Measurements from ENCODE around the gene SLC43A1. TPM values are rescaled to one million over a fixed set of nuclear protein-coding genes. Genes with fewer than 3 reads are reported as not detected.
A peak's percentile ranks its signal among the peaks of the same experiment; 100 is the strongest.

Gene SLC43A1
- total RNA-seq, 1 experiment from 2014 or later: 27.1 TPM

DNA sequence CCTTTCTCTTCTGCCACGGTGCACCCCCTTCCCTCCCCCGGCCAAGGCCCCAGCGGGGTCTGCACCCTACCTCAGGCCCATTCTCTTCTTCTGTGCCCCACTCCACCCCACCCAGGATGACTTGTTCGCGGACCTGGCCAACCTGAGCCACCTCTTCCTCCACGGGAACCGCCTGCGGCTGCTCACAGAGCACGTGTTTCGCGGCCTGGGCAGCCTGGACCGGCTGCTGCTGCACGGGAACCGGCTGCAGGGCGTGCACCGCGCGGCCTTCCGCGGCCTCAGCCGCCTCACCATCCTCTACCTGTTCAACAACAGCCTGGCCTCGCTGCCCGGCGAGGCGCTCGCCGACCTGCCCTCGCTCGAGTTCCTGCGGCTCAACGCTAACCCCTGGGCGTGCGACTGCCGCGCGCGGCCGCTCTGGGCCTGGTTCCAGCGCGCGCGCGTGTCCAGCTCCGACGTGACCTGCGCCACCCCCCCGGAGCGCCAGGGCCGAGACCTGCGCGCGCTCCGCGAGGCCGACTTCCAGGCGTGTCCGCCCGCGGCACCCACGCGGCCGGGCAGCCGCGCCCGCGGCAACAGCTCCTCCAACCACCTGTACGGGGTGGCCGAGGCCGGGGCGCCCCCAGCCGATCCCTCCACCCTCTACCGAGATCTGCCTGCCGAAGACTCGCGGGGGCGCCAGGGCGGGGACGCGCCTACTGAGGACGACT, 39.3 kb downstream of the SLC43A1 start (continued):
- TF ChIP-seq, protein P1, sequence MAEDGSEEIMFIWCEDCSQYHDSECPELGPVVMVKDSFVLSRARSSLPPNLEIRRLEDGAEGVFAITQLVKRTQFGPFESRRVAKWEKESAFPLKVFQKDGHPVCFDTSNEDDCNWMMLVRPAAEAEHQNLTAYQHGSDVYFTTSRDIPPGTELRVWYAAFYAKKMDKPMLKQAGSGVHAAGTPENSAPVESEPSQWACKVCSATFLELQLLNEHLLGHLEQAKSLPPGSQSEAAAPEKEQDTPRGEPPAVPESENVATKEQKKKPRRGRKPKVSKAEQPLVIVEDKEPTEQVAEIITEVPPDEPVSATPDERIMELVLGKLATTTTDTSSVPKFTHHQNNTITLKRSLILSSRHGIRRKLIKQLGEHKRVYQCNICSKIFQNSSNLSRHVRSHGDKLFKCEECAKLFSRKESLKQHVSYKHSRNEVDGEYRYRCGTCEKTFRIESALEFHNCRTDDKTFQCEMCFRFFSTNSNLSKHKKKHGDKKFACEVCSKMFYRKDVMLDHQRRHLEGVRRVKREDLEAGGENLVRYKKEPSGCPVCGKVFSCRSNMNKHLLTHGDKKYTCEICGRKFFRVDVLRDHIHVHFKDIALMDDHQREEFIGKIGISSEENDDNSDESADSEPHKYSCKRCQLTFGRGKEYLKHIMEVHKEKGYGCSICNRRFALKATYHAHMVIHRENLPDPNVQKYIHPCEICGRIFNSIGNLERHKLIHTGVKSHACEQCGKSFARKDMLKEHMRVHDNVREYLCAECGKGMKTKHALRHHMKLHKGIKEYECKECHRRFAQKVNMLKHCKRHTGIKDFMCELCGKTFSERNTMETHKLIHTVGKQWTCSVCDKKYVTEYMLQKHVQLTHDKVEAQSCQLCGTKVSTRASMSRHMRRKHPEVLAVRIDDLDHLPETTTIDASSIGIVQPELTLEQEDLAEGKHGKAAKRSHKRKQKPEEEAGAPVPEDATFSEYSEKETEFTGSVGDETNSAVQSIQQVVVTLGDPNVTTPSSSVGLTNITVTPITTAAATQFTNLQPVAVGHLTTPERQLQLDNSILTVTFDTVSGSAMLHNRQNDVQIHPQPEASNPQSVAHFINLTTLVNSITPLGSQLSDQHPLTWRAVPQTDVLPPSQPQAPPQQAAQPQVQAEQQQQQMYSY (CRISPR knock-in tag; IDR thresholded peaks at IDR 0.05): no peak
- TF ChIP-seq IRF2 (CRISPR knock-in tag; IDR thresholded peaks at IDR 0.05; ENCODE audit: borderline replicate concordance, low read depth): no peak
- TF ChIP-seq CBFB (CRISPR knock-in tag; IDR thresholded peaks at IDR 0.05; ENCODE audit: low read depth): no peak
- TF ChIP-seq KAT7 (CRISPR knock-in tag; IDR thresholded peaks at IDR 0.05; ENCODE audit: borderline replicate concordance): peak; percentile 91; the same call in 1 of the 2 replicates
- TF ChIP-seq, protein P2, sequence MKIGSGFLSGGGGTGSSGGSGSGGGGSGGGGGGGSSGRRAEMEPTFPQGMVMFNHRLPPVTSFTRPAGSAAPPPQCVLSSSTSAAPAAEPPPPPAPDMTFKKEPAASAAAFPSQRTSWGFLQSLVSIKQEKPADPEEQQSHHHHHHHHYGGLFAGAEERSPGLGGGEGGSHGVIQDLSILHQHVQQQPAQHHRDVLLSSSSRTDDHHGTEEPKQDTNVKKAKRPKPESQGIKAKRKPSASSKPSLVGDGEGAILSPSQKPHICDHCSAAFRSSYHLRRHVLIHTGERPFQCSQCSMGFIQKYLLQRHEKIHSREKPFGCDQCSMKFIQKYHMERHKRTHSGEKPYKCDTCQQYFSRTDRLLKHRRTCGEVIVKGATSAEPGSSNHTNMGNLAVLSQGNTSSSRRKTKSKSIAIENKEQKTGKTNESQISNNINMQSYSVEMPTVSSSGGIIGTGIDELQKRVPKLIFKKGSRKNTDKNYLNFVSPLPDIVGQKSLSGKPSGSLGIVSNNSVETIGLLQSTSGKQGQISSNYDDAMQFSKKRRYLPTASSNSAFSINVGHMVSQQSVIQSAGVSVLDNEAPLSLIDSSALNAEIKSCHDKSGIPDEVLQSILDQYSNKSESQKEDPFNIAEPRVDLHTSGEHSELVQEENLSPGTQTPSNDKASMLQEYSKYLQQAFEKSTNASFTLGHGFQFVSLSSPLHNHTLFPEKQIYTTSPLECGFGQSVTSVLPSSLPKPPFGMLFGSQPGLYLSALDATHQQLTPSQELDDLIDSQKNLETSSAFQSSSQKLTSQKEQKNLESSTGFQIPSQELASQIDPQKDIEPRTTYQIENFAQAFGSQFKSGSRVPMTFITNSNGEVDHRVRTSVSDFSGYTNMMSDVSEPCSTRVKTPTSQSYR (CRISPR knock-in tag; IDR thresholded peaks at IDR 0.05): peak; percentile 54; the same call in 1 of the 2 replicates
- TF ChIP-seq FOXK1 (CRISPR knock-in tag; IDR thresholded peaks at IDR 0.05): 0 out of 2 replicates have a peak, but pooled peaks have one; percentile 58
- no peak; the same call in 1 of the 2 replicates for TF ChIP-seq NFYB (CRISPR knock-in tag; conservative IDR thresholded peaks at IDR 0.05; ENCODE audit: low read depth)
- TF ChIP-seq, protein P3, sequence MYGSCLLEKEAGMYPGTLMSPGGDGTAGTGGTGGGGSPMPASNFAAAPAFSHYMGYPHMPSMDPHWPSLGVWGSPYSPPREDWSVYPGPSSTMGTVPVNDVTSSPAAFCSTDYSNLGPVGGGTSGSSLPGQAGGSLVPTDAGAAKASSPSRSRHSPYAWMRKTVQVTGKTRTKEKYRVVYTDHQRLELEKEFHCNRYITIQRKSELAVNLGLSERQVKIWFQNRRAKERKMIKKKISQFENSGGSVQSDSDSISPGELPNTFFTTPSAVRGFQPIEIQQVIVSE (CRISPR knock-in tag; IDR thresholded peaks at IDR 0.05; ENCODE audit: borderline replicate concordance): no peak
- TF ChIP-seq, protein P4, sequence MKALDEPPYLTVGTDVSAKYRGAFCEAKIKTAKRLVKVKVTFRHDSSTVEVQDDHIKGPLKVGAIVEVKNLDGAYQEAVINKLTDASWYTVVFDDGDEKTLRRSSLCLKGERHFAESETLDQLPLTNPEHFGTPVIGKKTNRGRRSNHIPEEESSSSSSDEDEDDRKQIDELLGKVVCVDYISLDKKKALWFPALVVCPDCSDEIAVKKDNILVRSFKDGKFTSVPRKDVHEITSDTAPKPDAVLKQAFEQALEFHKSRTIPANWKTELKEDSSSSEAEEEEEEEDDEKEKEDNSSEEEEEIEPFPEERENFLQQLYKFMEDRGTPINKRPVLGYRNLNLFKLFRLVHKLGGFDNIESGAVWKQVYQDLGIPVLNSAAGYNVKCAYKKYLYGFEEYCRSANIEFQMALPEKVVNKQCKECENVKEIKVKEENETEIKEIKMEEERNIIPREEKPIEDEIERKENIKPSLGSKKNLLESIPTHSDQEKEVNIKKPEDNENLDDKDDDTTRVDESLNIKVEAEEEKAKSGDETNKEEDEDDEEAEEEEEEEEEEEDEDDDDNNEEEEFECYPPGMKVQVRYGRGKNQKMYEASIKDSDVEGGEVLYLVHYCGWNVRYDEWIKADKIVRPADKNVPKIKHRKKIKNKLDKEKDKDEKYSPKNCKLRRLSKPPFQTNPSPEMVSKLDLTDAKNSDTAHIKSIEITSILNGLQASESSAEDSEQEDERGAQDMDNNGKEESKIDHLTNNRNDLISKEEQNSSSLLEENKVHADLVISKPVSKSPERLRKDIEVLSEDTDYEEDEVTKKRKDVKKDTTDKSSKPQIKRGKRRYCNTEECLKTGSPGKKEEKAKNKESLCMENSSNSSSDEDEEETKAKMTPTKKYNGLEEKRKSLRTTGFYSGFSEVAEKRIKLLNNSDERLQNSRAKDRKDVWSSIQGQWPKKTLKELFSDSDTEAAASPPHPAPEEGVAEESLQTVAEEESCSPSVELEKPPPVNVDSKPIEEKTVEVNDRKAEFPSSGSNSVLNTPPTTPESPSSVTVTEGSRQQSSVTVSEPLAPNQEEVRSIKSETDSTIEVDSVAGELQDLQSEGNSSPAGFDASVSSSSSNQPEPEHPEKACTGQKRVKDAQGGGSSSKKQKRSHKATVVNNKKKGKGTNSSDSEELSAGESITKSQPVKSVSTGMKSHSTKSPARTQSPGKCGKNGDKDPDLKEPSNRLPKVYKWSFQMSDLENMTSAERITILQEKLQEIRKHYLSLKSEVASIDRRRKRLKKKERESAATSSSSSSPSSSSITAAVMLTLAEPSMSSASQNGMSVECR (CRISPR knock-in tag; IDR thresholded peaks at IDR 0.05; ENCODE audit: borderline replicate concordance): 0 out of 2 replicates have a peak, but pooled peaks have one; percentile 45
- TF ChIP-seq, protein P5, sequence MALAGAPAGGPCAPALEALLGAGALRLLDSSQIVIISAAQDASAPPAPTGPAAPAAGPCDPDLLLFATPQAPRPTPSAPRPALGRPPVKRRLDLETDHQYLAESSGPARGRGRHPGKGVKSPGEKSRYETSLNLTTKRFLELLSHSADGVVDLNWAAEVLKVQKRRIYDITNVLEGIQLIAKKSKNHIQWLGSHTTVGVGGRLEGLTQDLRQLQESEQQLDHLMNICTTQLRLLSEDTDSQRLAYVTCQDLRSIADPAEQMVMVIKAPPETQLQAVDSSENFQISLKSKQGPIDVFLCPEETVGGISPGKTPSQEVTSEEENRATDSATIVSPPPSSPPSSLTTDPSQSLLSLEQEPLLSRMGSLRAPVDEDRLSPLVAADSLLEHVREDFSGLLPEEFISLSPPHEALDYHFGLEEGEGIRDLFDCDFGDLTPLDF (CRISPR knock-in tag; IDR thresholded peaks at IDR 0.05): no peak; the same call in 1 of the 2 replicates
- TF ChIP-seq, protein P6, sequence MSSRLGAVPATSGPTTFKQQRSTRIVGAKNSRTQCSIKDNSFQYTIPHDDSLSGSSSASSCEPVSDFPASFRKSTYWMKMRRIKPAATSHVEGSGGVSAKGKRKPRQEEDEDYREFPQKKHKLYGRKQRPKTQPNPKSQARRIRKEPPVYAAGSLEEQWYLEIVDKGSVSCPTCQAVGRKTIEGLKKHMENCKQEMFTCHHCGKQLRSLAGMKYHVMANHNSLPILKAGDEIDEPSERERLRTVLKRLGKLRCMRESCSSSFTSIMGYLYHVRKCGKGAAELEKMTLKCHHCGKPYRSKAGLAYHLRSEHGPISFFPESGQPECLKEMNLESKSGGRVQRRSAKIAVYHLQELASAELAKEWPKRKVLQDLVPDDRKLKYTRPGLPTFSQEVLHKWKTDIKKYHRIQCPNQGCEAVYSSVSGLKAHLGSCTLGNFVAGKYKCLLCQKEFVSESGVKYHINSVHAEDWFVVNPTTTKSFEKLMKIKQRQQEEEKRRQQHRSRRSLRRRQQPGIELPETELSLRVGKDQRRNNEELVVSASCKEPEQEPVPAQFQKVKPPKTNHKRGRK (CRISPR knock-in tag; IDR thresholded peaks at IDR 0.05; ENCODE audit: borderline replicate concordance): no peak
- TF ChIP-seq ZNF317 (CRISPR knock-in tag; IDR thresholded peaks at IDR 0.05; ENCODE audit: borderline replicate concordance, low read depth): no peak
- TF ChIP-seq ZBTB21 (CRISPR knock-in tag; IDR thresholded peaks at IDR 0.05; ENCODE audit: borderline replicate concordance): no peak
- no peak for TF ChIP-seq ZNF263 (CRISPR knock-in tag; IDR thresholded peaks at IDR 0.05; ENCODE audit: low read depth)
- no peak for TF ChIP-seq ZNF671 (CRISPR knock-in tag; IDR thresholded peaks at IDR 0.05)
- TF ChIP-seq TCF7 (CRISPR knock-in tag; IDR thresholded peaks at IDR 0.05; ENCODE audit: low read depth): peak; percentile 22; the same call in 1 of the 2 replicates
- TF ChIP-seq, protein P7, sequence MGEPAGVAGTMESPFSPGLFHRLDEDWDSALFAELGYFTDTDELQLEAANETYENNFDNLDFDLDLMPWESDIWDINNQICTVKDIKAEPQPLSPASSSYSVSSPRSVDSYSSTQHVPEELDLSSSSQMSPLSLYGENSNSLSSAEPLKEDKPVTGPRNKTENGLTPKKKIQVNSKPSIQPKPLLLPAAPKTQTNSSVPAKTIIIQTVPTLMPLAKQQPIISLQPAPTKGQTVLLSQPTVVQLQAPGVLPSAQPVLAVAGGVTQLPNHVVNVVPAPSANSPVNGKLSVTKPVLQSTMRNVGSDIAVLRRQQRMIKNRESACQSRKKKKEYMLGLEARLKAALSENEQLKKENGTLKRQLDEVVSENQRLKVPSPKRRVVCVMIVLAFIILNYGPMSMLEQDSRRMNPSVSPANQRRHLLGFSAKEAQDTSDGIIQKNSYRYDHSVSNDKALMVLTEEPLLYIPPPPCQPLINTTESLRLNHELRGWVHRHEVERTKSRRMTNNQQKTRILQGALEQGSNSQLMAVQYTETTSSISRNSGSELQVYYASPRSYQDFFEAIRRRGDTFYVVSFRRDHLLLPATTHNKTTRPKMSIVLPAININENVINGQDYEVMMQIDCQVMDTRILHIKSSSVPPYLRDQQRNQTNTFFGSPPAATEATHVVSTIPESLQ (CRISPR knock-in tag; IDR thresholded peaks at IDR 0.05): no peak
